ENCODE results near the gene OLFML3.
A peak's percentile ranks its signal among the peaks of the same experiment; 100 is the strongest.
"Not testable (repeated sequence)": the region's sequence is repeated elsewhere in the genome, so short reads cannot be mapped to it uniquely, and the experiment has no call there.

Gene OLFML3

GRCh38 chr1:113978863-113979702 lies at the start of gene OLFML3:
TSS of gene OLFML3 (plus strand) at chr1:113979474. CDS start at chr1:113979517, 43 bp downstream.
- DNase-seq, result peak; percentile 72

DNA sequence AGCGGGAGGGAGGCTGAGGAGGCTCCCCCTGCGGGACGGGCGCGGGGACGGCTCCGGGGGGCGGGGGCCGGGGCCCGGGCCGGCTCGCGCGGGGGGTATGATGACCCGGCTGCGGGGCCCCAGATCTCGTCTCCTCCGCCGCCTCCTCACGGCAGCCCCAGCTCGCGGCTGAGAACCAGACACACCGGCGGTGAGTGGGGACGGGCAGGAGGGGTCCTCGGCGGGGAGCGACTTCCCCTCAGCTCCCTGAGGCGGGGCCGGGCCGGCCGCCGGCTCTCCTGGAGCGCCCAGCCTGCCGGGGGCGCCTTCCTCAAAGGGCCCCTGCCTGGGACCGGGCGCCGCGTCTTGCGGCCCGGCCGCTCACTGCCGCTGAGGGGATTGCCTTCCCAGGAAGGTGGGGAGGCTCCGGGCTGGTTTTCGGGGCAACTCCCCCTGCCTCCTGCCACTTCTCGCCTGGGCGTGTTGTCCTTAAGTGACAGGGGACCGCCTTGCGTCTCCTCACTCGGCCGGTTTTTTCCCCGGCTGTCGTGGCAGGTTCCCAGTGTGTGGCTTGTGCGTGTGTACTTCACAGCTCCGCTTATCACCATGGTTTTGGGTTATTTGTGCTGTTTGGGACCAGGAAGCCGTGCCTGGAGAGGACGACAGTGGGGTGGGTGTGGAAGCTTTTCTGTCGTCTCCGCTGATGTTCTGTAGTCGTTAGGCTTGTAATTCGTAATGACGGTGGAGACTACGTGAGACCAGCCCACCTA lies 49.4 kb upstream of the OLFML3 start:
- DNase-seq, result peak; percentile 88

DNA sequence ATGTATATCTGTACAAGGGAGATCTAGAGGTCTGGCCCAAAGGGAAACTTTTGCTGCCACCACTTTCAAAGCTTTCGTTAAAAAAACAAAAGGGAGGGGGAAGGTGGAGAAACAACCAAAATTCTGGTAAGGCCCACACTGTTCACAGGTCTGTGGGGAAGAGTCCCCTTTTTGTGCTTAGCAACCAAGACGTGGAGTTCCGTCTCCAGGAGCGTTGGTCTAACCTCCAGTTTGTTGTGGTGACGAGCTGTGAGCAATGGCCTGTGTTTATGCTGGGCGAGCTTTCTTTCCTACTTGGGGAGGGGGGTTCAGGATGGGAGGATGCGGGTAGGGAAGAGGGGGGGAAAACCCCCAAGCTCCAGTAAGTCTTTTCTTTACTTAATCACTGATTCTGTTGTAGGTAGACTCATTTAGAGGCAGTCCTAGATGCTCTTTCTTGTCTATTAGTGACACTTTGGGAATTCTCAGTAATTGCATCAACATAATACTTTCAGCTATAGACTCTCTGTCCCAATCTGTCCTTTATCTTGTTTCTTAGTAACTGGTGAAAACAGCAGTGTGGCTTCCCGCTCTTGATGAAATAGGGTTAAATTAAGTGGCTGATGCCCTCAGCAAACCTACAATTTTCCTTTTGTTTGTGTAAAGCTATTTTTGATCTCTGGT lies 48.6 kb upstream of the OLFML3 start:
- peak; percentile 88 for DNase-seq

DNA sequence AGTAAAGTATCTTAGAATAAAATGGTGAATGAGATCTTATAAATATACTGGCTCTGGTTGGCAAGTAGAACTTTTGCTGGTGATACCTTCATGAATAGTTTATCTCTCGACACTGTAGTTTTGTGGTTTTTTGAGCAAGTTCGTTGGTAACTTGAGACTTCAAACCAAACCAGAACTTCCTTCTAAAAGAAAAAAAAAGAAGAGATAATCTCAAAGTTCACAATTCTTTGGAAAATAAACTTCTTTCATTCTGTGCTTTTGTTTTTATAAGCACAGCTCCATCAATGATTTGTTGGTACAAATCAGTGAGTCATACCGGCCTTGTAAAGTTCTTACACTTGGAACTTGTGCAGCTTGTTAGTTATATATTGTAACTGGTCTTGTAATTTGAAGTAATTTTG lies 47.8 kb upstream of the OLFML3 start:
- no peak for DNase-seq

GRCh38 chr1:113934006-113934405 lies 45.3 kb upstream of the OLFML3 start:
- no peak for DNase-seq

- no peak for DNase-seq
Measured at GRCh38 chr1:113934511-113935055, 44.7 kb upstream of the OLFML3 start.

DNA sequence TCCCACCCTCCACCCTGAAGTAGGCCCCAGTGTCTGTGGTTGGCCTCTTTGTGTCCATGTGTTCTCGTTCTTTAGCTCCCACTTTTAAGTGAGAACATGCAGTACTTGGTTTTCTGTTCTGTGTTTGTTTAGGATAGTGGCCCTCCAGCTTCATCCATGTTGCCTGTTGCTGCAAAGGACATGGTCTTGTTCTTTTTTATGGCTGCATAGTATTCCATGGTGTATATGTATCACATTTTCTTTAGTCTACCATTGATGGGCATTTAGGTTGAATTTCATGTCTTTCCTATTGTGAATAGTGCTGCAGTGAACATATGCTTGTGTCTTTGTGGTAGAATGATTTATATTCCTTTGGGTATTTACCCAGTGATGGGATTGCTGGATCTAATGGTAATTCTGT lies 44.1 kb upstream of the OLFML3 start:
- no peak for DNase-seq

- DNase-seq, result no peak
Measured at GRCh38 chr1:113935970-113936369, 43.3 kb upstream of the OLFML3 start.

- DNase-seq, result no peak
Measured at GRCh38 chr1:113937146-113937545, 42.1 kb upstream of the OLFML3 start.

DNA sequence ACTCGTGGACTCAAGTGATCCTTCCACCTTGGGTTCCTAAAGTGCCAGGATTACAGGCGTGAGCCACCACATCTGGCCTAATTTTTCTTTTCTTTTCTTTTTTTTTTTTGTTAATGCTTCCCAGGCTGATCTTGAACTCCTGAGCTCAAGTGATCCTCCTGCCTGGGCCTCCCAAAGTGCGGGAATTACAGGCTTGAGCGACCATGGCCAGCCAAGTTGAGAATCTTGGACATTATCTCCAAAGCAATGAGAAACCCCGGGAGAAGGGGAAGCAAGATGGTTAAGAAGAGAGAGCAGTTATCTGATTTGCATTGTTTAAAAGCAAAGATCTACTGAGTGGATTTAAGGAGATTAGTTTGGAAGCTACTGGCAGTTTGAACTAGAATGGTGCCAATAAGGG lies 41.1 kb upstream of the OLFML3 start:
- no peak for DNase-seq

- DNase-seq, result peak; percentile 70
Measured at GRCh38 chr1:113940365-113941244, 38.7 kb upstream of the OLFML3 start.

- DNase-seq, result no peak
Measured at GRCh38 chr1:113941245-113941559, 38.1 kb upstream of the OLFML3 start.

DNA sequence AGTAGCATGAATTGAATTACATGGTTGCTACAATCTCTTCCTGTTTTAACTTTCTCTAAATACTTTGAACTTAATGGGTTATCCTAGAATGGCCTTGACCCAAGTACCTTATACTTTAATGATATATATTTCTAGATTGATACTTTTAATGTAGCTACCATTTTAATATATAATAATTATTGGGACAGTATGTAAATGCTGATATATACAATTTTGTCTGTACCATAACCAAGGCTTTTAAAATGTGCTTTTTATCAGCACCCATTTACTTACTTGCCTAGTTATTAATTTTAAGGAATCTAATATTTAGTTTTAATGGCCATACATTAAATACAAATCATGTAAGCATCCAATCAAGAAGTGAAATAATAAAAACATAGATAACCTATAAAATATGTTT lies 36.7 kb upstream of the OLFML3 start:
- DNase-seq, result no peak

DNA sequence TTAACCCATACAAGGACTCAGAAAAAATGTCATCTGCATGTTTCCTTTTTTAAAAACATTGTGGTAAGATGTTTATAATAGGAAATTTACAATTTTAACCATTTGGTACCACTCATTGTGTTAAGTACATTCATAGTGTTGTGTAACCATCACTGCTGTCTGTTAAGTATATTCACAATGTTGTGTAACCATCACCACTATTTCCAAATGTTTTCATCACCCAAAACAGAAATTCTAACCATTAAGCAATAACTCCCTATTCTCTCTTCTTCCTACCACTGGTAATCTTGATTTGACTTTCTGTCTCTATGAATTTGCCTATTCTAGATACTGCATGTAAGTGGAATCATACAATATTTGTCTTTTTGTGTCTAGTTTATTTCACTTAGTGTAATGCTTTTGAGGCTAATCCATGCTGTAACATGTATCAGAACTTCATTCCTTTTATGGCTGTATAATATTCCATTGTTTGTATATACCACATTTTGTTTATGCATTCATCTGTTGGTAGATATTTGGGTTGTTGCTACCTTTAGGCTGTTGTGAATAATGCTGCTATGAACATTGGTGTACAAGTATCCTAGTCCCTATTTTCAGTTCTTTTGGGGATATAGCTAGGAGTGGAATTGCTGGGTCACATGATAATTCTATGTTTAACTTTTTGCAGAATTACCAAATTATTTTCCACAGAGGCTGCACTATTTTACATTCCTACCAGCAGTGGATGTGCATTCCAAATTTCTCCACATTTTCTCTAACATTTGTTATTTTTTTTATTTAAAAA lies 36.1 kb upstream of the OLFML3 start:
- no peak for DNase-seq

- DNase-seq, result no peak
Measured at GRCh38 chr1:113945329-113945728, 33.9 kb upstream of the OLFML3 start.

DNA sequence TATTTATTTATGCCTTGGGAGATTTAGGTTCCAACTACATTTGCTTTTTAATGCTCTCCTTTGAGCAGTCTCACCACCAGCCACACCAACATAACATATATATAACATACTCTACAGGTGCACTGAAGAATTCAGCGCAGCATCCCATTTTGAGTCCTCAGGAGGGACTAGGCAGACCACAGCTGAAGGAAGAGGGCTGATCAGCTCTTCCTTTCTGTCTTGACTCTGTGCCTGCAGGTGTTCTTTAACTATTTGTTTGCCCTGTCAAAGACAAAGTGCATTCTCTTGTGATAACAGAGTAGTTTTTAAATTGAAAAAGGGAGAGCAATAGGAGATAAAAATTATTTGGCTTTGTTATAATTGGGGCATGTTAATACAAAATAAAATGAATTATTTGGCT lies 33.2 kb upstream of the OLFML3 start:
- DNase-seq, result no peak

DNA sequence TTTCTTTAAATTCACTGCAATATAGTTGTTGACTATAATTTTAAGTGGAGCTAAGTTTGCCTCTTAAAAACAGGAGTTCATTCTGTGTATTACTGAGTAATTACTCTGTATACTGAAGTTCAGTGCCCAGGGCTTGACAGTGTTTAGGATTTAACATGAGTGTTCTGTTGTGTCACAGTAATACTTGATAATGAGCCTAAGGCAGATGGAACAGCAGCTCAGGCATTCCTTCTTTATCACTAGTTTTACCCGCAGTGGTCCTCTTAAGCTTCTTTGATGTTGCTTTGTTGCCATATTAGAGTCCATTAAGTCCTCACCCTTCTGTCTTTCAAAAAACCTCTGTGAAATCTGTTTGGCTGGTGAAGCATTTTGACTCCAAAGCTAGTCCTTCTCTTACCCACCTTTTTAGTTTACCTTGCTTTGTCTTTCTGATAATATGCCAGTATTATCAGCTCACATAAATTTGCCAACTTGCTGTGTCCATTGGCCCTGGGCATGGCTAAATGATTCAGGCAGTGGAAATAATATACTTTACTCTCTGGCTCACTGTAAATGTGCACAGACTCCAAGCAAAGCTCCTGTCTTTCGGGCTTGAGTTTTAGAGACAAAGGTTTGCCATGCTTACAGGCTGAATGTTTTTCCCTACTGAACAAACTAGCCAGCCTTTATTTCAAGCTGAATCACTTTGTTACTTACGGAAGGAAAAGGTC lies 32.4 kb upstream of the OLFML3 start:
- no peak for DNase-seq

DNA sequence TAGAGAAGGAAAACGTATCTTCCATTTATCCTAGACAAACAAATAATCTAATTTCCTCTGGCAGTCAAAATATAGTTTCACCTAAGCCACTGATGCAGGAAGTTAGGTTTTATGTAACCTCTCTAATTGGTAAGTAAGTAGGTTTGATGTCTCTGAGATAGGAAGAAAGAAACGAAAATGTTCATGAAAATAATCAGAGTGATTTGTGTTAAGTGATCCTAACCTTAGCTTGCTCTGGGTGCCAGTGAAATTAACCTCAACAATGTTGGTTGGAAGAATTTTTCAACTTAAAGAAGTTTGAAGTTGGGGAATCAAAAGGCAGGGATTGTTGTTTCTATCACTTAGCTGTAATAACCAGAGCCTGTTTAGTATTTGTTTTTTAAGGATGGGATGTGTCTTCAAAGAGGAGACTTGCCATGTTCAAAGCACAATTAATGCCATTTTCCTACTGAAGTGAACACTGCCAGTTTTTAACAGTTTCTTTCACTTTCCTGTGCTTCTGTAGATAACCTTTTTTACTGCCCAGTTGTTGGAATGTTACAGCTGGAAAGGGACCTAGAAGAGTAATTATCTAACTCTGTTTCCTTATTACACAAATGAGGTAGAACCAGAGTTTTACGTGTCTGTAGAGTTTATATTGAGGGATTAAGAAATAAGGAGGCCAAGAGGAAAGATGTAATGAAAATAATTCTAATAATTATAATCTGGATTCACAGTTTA lies 31.7 kb upstream of the OLFML3 start:
- no peak for DNase-seq

DNA sequence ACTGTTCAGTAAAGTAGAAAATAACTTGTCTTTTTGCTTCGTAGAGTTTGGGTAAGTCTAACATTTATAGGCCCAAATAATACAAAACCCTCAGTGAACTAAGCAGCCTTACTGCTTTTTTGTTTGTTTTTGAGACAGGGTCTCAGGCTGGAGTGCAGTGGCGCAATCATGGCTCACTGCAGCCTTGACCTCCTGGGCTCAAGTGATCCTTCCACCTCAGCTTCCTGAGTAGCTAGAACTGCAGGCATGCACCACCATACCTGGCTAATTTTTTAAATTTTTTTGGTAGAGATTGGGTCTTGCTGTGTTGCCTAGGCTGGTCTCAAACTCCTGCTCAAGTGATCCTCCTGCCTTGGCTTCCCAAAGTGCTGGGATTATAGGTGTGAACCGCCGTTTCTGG lies 31.1 kb upstream of the OLFML3 start:
- not testable (repeated sequence) for DNase-seq

DNA sequence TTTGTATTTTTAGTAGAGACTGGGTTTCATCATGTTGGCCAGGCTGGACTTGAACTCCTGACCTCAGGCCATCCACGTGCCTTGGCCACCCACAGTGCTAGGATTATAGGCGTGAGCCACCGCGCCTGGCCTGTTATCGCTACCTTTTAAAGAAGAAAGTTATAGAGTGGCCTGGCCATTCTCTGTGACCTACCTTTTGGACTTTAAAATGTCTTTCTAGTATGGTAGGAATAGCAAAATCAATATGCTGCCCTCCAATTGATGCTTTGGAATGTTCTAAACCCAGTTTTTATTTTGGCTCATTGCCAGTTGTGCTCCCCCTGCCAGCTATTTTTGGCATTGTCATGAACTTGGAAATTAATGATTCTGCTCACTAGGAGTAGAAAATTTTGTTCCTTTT lies 30.3 kb upstream of the OLFML3 start:
- no peak for DNase-seq
